Parathyroid adenoma (tissue), 2 donors: ENCODE data around the gene FAM240A.

Experiments used
- H2AFZ ChIP-seq: fragments of 300-600 bp; sonication (generic); one replicate; pipeline ENCODE4 v1.7.0; 2017; ENCODE audit warnings: antibody characterized with exemption, mild to moderate bottlenecking
- H3K27ac ChIP-seq: fragments of 300-600 bp; sonication (generic); one replicate; pipeline ENCODE4 v1.7.0; 2017
- H3K27me3 ChIP-seq: fragments of 300-600 bp; sonication (generic); one replicate; pipeline ENCODE4 v1.7.0; 2017; ENCODE audit warnings: low read length; ENCODE audit not compliant: control insufficient read depth, insufficient read depth
- H3K36me3 ChIP-seq: fragments of 300-600 bp; sonication (generic); one replicate; pipeline ENCODE4 v1.7.0; 2017; ENCODE audit warnings: low read length; ENCODE audit not compliant: control insufficient read depth, insufficient read depth
- H3K4me1 ChIP-seq: fragments of 300-600 bp; sonication (generic); one replicate; pipeline ENCODE4 v1.7.0; 2017; ENCODE audit warnings: control low read depth
- H3K4me2 ChIP-seq: fragments of 300-600 bp; sonication (generic); one replicate; pipeline ENCODE4 v1.7.0; 2017; ENCODE audit warnings: low read length
- H3K4me3 ChIP-seq: fragments of 300-600 bp; sonication (generic); one replicate; pipeline ENCODE4 v1.7.0; 2017; ENCODE audit warnings: low read depth, low read length
- H3K79me2 ChIP-seq: fragments of 300-600 bp; sonication (generic); one replicate; pipeline ENCODE4 v1.7.0; 2017; ENCODE audit warnings: control low read depth
- H3K9ac ChIP-seq: fragments of 300-600 bp; sonication (generic); one replicate; pipeline ENCODE4 v1.7.0; 2017; ENCODE audit warnings: mild to moderate bottlenecking
- H3K9me3 ChIP-seq: fragments of 300-600 bp; sonication (generic); one replicate; pipeline ENCODE4 v1.7.0; 2017; ENCODE audit warnings: low read length; ENCODE audit not compliant: control insufficient read depth
- TF ChIP-seq, protein P1 (sequence below): fragments of 300-600 bp; sonication (generic); IDR thresholded peaks from one replicate; pipeline ENCODE4 v1.7.0; 2017; ENCODE audit warnings: antibody characterized with exemption, mild to moderate bottlenecking
- donor health status: primary hyperparathyroidism.

Gene FAM240A

DNA sequence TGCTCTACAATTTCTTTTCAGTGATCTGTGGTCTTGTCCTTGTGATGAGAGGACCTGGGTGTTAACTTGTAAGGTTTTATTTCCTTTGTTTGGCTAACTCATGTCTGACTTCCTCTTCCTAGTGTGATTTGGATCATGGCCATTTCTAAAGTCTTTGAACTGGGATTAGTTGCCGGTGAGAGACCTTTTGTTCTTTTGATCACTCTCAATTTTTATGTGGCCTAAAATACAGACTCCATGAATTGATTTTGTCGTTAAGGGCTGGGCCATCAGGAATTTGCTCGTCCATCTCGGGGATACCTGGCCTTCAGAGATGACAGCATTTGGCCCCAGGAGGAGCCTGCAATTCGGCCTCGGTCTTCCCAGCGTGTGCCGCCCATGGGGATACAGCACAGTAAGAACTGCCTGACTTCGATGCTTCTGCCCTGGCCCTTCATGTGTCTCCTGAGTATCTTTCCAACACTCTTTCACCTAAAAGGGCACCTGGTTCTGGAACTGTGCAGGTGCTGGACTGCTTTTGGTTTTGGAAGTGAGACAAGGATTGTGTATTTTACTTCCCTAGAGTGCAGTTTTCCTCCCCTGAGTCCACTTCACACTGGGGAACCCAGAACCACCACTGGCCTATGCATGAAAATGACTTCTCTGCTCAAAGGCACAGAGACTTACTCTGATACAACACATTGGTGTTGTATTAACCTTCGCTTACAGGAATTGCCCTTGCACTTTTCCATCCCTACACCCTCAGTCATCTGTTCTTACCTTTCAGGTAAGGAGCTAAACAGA is 33.2 kb upstream of the FAM240A start:
- Histone ChIP-seq H3K27ac (no peak overlapping the region), H3K36me3 (no peaks in the 10 kb centered on the region), H2AFZ (no peak overlapping the region), H3K9me3 (no peaks in the 10 kb centered on the region), H3K9ac (no peak overlapping the region), H3K4me2 (no peak overlapping the region), H3K79me2 (no peaks in the 10 kb centered on the region), H3K27me3 (no peaks in the 10 kb centered on the region), H3K4me3 (no peak overlapping the region), H3K4me1 (no peaks in the 10 kb centered on the region)
- TF ChIP-seq, protein P1, sequence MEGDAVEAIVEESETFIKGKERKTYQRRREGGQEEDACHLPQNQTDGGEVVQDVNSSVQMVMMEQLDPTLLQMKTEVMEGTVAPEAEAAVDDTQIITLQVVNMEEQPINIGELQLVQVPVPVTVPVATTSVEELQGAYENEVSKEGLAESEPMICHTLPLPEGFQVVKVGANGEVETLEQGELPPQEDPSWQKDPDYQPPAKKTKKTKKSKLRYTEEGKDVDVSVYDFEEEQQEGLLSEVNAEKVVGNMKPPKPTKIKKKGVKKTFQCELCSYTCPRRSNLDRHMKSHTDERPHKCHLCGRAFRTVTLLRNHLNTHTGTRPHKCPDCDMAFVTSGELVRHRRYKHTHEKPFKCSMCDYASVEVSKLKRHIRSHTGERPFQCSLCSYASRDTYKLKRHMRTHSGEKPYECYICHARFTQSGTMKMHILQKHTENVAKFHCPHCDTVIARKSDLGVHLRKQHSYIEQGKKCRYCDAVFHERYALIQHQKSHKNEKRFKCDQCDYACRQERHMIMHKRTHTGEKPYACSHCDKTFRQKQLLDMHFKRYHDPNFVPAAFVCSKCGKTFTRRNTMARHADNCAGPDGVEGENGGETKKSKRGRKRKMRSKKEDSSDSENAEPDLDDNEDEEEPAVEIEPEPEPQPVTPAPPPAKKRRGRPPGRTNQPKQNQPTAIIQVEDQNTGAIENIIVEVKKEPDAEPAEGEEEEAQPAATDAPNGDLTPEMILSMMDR: no peak

GRCh38 chr3:46579756-46580286 is 32.5 kb upstream of the FAM240A start:
- no peak overlapping the region for H3K27ac ChIP-seq
- no peak overlapping the region for H3K4me2 ChIP-seq
- no peak overlapping the region for H3K9ac ChIP-seq

DNA sequence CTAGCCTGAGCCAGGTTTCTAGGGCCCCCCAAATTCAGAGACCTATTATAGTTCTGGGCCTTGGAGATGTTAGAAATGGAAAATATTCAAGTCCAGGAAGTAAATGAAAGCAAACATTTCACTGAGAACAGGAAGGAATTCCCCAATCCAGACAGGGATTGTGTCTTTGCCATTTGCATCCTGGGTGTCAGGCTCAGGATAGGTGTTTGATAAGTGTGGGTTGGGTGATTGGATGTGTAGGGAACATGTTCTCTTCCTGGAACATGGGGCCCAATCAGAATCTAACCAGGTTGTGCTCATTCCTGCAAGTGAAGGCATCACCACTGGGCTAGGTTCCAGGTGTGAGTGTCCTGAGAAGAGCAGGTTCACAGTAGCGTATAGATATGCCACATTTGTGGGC is 31.6 kb upstream of the FAM240A start:
- H3K9ac ChIP-seq: no peak overlapping the region
- no peaks in the 10 kb centered on the region for H3K27me3 ChIP-seq
- no peaks in the 10 kb centered on the region for H3K79me2 ChIP-seq
- H3K4me2 ChIP-seq: no peak overlapping the region
- TF ChIP-seq, protein P1: no peak
- H3K36me3 ChIP-seq: no peaks in the 10 kb centered on the region
- H3K4me1 ChIP-seq: no peaks in the 10 kb centered on the region
- no peaks in the 10 kb centered on the region for H3K9me3 ChIP-seq
- no peak overlapping the region for H3K4me3 ChIP-seq
- no peak overlapping the region for H3K27ac ChIP-seq
- H2AFZ ChIP-seq: no peak overlapping the region

More at GRCh38 chr3:46579756-46580286, 32.5 kb upstream of the FAM240A start:
- Histone ChIP-seq H3K79me2 (no peaks in the 10 kb centered on the region), H2AFZ (no peak overlapping the region), H3K27me3 (no peaks in the 10 kb centered on the region), H3K4me3 (no peak overlapping the region), H3K4me1 (no peaks in the 10 kb centered on the region), H3K36me3 (no peaks in the 10 kb centered on the region), H3K9me3 (no peaks in the 10 kb centered on the region)
- TF ChIP-seq, protein P1: no peak

DNA sequence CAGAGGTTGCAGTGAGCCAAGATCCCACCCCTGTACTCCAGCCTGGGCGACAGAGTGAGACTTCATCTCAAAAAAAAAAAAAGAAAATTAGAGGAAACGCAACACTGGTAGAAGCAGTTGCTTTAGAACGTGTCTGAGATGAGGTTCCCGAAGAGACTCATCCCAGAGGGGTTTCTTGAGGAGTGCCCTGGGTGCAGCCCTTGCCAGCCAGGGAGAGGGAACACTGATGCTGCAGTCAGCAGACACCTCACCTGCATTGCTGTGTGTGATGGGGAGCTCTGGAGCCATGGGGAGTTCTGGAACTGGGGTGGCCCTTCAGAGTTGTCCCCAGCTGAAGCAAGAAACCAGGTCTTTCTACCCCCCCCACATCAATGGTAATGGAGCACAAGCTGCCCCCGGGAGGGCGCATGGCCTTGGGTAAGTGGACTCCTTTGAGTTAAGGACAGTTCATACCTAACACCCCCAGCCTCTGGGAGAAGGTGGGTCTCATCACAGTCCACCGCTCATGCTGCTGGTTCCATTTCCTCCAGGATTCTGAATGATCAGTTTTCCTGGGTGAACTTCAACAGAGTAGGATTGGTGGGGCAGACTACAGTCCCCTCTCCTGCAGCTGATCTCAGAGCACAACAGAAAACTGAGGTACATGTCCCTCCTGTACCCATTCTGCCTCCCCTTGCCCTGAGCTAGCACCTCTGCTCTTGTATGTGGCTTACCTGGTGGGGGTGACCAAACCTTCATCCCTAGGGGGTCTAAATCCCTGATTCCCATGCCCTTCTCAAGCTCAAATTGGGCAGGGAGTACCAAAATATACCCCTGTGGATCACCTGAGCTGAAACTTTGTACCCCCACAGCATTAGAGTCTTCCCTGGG is 27.5 kb upstream of the FAM240A start:
- Histone ChIP-seq H3K4me1 (no peaks in the 10 kb centered on the region), H3K4me3 (no peak overlapping the region), H3K4me2 (no peak overlapping the region), H3K9ac (no peak overlapping the region), H3K9me3 (no peaks in the 10 kb centered on the region), H3K27me3 (no peaks in the 10 kb centered on the region), H2AFZ (no peak overlapping the region), H3K27ac (no peak overlapping the region), H3K36me3 (no peaks in the 10 kb centered on the region), H3K79me2 (no peaks in the 10 kb centered on the region)
- TF ChIP-seq, protein P1: no peak
